Heart left ventricle (tissue), 16 donors: ENCODE measurements around the gene ATF7IP. TPM values are rescaled to one million over a fixed set of nuclear protein-coding genes. Genes with fewer than 3 reads are reported as not detected.
"Not testable (repeated sequence)": the region's sequence is repeated elsewhere in the genome, so short reads cannot be mapped to it uniquely, and the experiment has no call there.

ENCODE experiments used
- ATAC-seq, 4 donors: fragments of 200-7000 bp; cut with Tn5 transposase; one replicate each; pipeline ENCODE4 v1.9.1; 2020 to 2022; ENCODE audit warnings: moderate library complexity in 4 of 4, mild to moderate bottlenecking in 3 of 4, moderate number of reproducible peaks in 1 of 4
- DNase-seq, 5 donors: peaks; one replicate each; pipeline ENCODE4 v3.0.0-alpha.2; 2020
- H3K27ac ChIP-seq, 12 donors: fragments of 200-600 bp; sonication (generic) in 4 of 12; one replicate each; pipeline versions ENCODE4 v1.5.0 to v1.8.0; 2016 to 2022; ENCODE audit warnings: mild to moderate bottlenecking in 2 of 12
- H3K27me3 ChIP-seq, 9 donors: fragments of 200-600 bp; sonication (generic) in 2 of 9; one replicate each; pipeline versions ENCODE4 v1.5.1 to v1.8.0; 2016 to 2022; ENCODE audit warnings: mild to moderate bottlenecking in 3 of 9
- H3K36me3 ChIP-seq, 9 donors: fragments of 200-600 bp; sonication (generic) in 2 of 9; one replicate each; pipeline versions ENCODE4 v1.5.0 to v1.8.0; 2018 to 2022; ENCODE audit warnings: mild to moderate bottlenecking in 2 of 9
- H3K4me1 ChIP-seq, 12 donors: fragments of 200-600 bp; sonication (generic) in 4 of 12; one replicate each; pipeline versions ENCODE4 v1.5.0 to v1.8.0; 2016 to 2022; ENCODE audit warnings: mild to moderate bottlenecking in 3 of 12
- H3K4me3 ChIP-seq, 12 donors: fragments of 200-600 bp; sonication (generic) in 4 of 12; one replicate each; pipeline versions ENCODE4 v1.5.0 to v1.8.0; 2017 to 2022; ENCODE audit warnings: mild to moderate bottlenecking in 9 of 12, moderate library complexity in 4 of 12
- H3K9me3 ChIP-seq, 12 donors: fragments of 200-600 bp; sonication (generic) in 4 of 12; one replicate each; pipeline versions ENCODE4 v1.5.0 to v1.8.0; 2016 to 2022; ENCODE audit warnings: mild to moderate bottlenecking in 1 of 12
- CTCF ChIP-seq, 12 donors: fragments of 200-600 bp; sonication (generic) in 4 of 12; IDR thresholded peaks; one replicate each; pipeline versions ENCODE4 v1.5.0 to v1.8.0; 2018 to 2022; ENCODE audit warnings: antibody characterized with exemption in 12 of 12, mild to moderate bottlenecking in 5 of 12
- POLR2A ChIP-seq, 2 donors: fragments of 450-650 bp; IDR thresholded peaks; one replicate each; pipeline ENCODE4 v1.6.1; 2017; ENCODE audit warnings: antibody characterized with exemption in 2 of 2, mild to moderate bottlenecking in 2 of 2, moderate library complexity in 2 of 2
- WGBS, 4 donors: extraction: QIAGEN DNeasy Blood & Tissue Kit in 2 of 4; methylation state at CpG; one replicate each; pipeline versions ENCODE4 v1.1.5 to v1.1.7; 2013 to 2018; 5-methylcytosine and 5-hydroxymethylcytosine counted together
- intact Hi-C, 10 donors: fragments of 100-400 bp; cut with DNase I; formaldehyde crosslinking; loops; one replicate each; pipeline versions ENCODE4 v1.11.1 to v1.14.2; 2022
- polyA plus RNA-seq, 2 donors: library from polyadenylated mRNA; stranded (reverse); fragments of 200-250 nt; gene quantifications; one replicate each; pipeline ENCODE4 v1.2.3, GENCODE V29; 2013
- total RNA-seq, 9 donors: library from RNA; depleted of rRNA in 2 of 9; stranded (reverse); fragments of >200 nt in 2 of 9; fragmentation: NEBNext Ultra II Directional in 3 of 9; extraction: Animal tissue kit (Norgen Biotek cat#: 25700) in 3 of 9; gene quantifications; one replicate each; pipeline versions ENCODE4 v1.1.0 to v1.2.4, GENCODE V29; 2016 to 2023
- donor health status: ischemic (EF 13 %, LVEDD 7.1; RV severe dilation, severe dysfunction).
- donor health status: healthy with polysubstance abuse.
- donor health status: DM: no; HTN: yes; CAD: no.
- donor health status: DM: no; HTN: no; CAD: no.
- donor health status: ischemic (EF 25% LVEDD 6.9; RV normal size, moderate dysfunction).
- donor health status: ischemic (EF 25% LVEDD 5.7; RV mildly dilated, moderate dysfunction).
- donor health status: healthy.
- donor health status: DM: yes; HTN: yes; CAD: no.
- donor health status: ischemic (EF 35%, LVEDD 5.7; RV mildly dilated, moderate dysfunction).
- donor health status: nonischemic (EF 11% LVEDD 7.7; RV severe dilation, severe dysfunction).
- donor health status: DM: yes; HTN: yes; CAD: no.
- donor health status: PGD.
- donor health status: ischemic (EF 29% LVEDD 5.4; RV normal size, mild dysfunction).
- donor health status: nonischemic (EF 23%, LVEDD 6.1; RV moderate dilation, normal function).

Gene ATF7IP
- total and polyA plus RNA-seq, 11 donors: 7.7 to 82.4 (median 55.0) TPM

- Histone ChIP-seq H3K9me3 (peaks cover 0 to 41% (median 15%) of the 10 kb centered on the region in 12 donors), H3K4me3 (no peak overlapping the region), H3K27me3 (no peaks in the 10 kb centered on the region), H3K27ac (peak overlapping the region in 3 of 12 donors; percentile 16 to 50 (median 35)), H3K4me1 (peaks cover 6 to 52% (median 19%) of the 10 kb centered on the region in 12 donors), H3K36me3 (peaks cover 0 to 5% (median 0%) of the 10 kb centered on the region in 9 donors)
- ATAC-seq (no peak), DNase-seq (no peak)
- WGBS, 4 donors: 79 to 85% (median 80%) methylated on average over 4 of the region's 4 CpGs
- no peak for TF ChIP-seq CTCF (IDR thresholded peaks at IDR 0.05)
- no peak for TF ChIP-seq POLR2A (IDR thresholded peaks at IDR 0.05)
- intact Hi-C loops: loop anchor here in 1 of 10 donors (5.0 kb wide), 1 partner anchor 35 kb away; the partner anchor contains the start of gene ATF7IP
These were observed 37.2 kb downstream of the ATF7IP start for GRCh38 chr12:14402697-14403096.

- Histone ChIP-seq H3K9me3 (peaks cover 0 to 35% (median 15%) of the 10 kb centered on the region in 12 donors), H3K27ac (peak overlapping the region in 8 of 12 donors; percentile 15 to 68 (median 39)), H3K4me1 (peaks cover 6 to 52% (median 21%) of the 10 kb centered on the region in 12 donors), H3K36me3 (peaks cover 0 to 5% (median 0%) of the 10 kb centered on the region in 9 donors), H3K27me3 (no peaks in the 10 kb centered on the region), H3K4me3 (peak overlapping the region in 1 of 12 donors; percentile 8)
- TF ChIP-seq CTCF (IDR thresholded peaks at IDR 0.05) (no peak), POLR2A (IDR thresholded peaks at IDR 0.05) (no peak)
- WGBS, 4 donors: 36 to 48% (median 40%) methylated on average over 1 of the region's 1 CpG
- DNase-seq: no peak
- no peak for ATAC-seq
- intact Hi-C loops: loop anchor here in 1 of 10 donors (5.0 kb wide), 1 partner anchor 36 kb away; the partner anchor contains the start of gene ATF7IP
These were observed 37.8 kb downstream of the ATF7IP start for GRCh38 chr12:14403293-14403692.

- ATAC-seq (peak; percentile 87 to 93 (median 90)), DNase-seq (peak in 2 of 5 donors; percentile 33 to 53)
- peaks cover 0 to 31% (median 14%) of the 10 kb centered on the region in 12 donors for H3K9me3 ChIP-seq
- H3K4me1 ChIP-seq: peaks cover 6 to 55% (median 24%) of the 10 kb centered on the region in 12 donors
- TF ChIP-seq POLR2A (IDR thresholded peaks at IDR 0.05): no peak
- no peak for TF ChIP-seq CTCF (IDR thresholded peaks at IDR 0.05)
- no peaks in the 10 kb centered on the region for H3K27me3 ChIP-seq
- H3K36me3 ChIP-seq: peaks cover 0 to 4% (median 0%) of the 10 kb centered on the region in 9 donors
- peak overlapping the region in 2 of 12 donors; percentile 8 to 14 for H3K4me3 ChIP-seq
- WGBS, 4 donors: 14 to 22% (median 15%) methylated on average over 1 of the region's 1 CpG
- peak overlapping the region in 10 of 12 donors; percentile 17 to 68 (median 38) for H3K27ac ChIP-seq
- intact Hi-C loops: loop anchor here in 1 of 10 donors (5.0 kb wide), 1 partner anchor 36 kb away; the partner anchor contains the start of gene ATF7IP
These were observed 38.3 kb downstream of the ATF7IP start for GRCh38 chr12:14403711-14404196.

- Histone ChIP-seq H3K4me1 (peaks cover 6 to 64% (median 26%) of the 10 kb centered on the region in 12 donors), H3K9me3 (peaks cover 0 to 14% (median 2%) of the 10 kb centered on the region in 12 donors)
- H3K27me3 ChIP-seq, ATAC-seq, DNase-seq, H3K27ac ChIP-seq, H3K36me3 ChIP-seq, H3K4me3 ChIP-seq, intact Hi-C loops: not testable (repeated sequence)
- WGBS, 4 donors: 86 to 100% (median 97%) methylated on average over 2 of the region's 2 CpGs
These were observed 39.9 kb downstream of the ATF7IP start for GRCh38 chr12:14405407-14405806.
